ENCODE data around the gene DPP6. TPM values are rescaled to one million over a fixed set of nuclear protein-coding genes. Genes with fewer than 3 reads are reported as not detected.

The DPP6 gene
- total and polyA plus RNA-seq, 2 donors (not counting 1 experiment from before 2014, with no cell fraction given), result not detected

- Histone ChIP-seq H3K27me3 (replicated peaks in 1 of 4; ENCODE audit: control extremely low read depth in 1 of 4, control insufficient read depth in 3 of 4, insufficient read depth in 4 of 4, low read length in 3 of 4) (no peaks in the 10 kb centered on the region), H3K4me3 (ENCODE audit: control extremely low read depth in 1 of 5, extremely low read depth in 1 of 5, insufficient read depth in 1 of 5, low read depth in 2 of 5, low read length in 4 of 5) (no peak overlapping the region), H3K36me3 (replicated peaks in 1 of 2; ENCODE audit: control extremely low read depth in 1 of 2, control insufficient read depth in 1 of 2, extremely low read depth in 1 of 2, insufficient read depth in 2 of 2, low read length in 1 of 2) (no peaks in the 10 kb centered on the region), H4K20me1 (ENCODE audit: control insufficient read depth, insufficient read depth, low read length, poor library complexity, severe bottlenecking) (no peaks in the 10 kb centered on the region), H3K9ac (ENCODE audit: low read length) (no peak overlapping the region), H3K4me1 (ENCODE audit: control insufficient read depth in 2 of 2, insufficient read depth in 2 of 2, low read length in 2 of 2) (no peaks in the 10 kb centered on the region), H3K27ac (ENCODE audit: low read length in 2 of 2) (no peak overlapping the region), H2AFZ (ENCODE audit: insufficient read depth, low read depth, low read length, poor library complexity, severe bottlenecking) (no peak overlapping the region), H3K9me3 (ENCODE audit: control extremely low read depth in 1 of 3, control insufficient read depth in 2 of 3, insufficient read depth in 1 of 3, low read length in 2 of 3) (peaks cover 0 to 25% (median 0%) of the 10 kb centered on the region in 3 donors), H3K79me2 (ENCODE audit: control insufficient read depth, insufficient read depth, low read length) (no peaks in the 10 kb centered on the region), H3K4me2 (replicated peaks; ENCODE audit: low read depth, low read length, poor library complexity, severe bottlenecking) (no peak overlapping the region)
- ChIA-PET CTCF (no interaction called here), POLR2A (no interaction called here)
- peaks cover 8% of the 10 kb centered on the region for H3K9me3 Mint-ChIP-seq (ENCODE audit: insufficient read depth)
- ATAC-seq (ENCODE audit: low read depth), result no peak
- intact Hi-C loops (cut with micrococcal nuclease), result no loop called here
- no peak overlapping the region for H3K27ac Mint-ChIP-seq
- DNase-seq, result no peak
- 55% methylated on average over 8 of the region's 20 CpGs for WGBS (ENCODE audit: insufficient coverage)
- H3K4me1 Mint-ChIP-seq, result no peaks in the 10 kb centered on the region
- H3K27me3 Mint-ChIP-seq, result no peaks in the 10 kb centered on the region
- no peak for TF ChIP-seq EZH2 (IDR thresholded peaks at IDR 0.05; ENCODE audit: borderline replicate concordance, insufficient read depth, low read depth, low read length, poor library complexity, severe bottlenecking)
- TF ChIP-seq CTCF (IDR thresholded peaks at IDR 0.05), result no peak
- no peak overlapping the region for H3K4me3 Mint-ChIP-seq
Observed at GRCh38 chr7:154584352-154585252, 532.4 kb downstream of the DPP6 start.

- Mint-ChIP-seq H3K9me3 (ENCODE audit: insufficient read depth) (peaks cover 10% of the 10 kb centered on the region), H3K27me3 (no peaks in the 10 kb centered on the region), H3K27ac (no peak overlapping the region), H3K4me3 (no peak overlapping the region), H3K4me1 (no peaks in the 10 kb centered on the region)
- POLR2A ChIA-PET, result no interaction called here
- Histone ChIP-seq H3K9me3 (ENCODE audit: control extremely low read depth in 1 of 3, control insufficient read depth in 2 of 3, insufficient read depth in 1 of 3, low read length in 2 of 3) (peaks cover 0 to 29% (median 0%) of the 10 kb centered on the region in 3 donors), H3K4me1 (ENCODE audit: control insufficient read depth in 2 of 2, insufficient read depth in 2 of 2, low read length in 2 of 2) (no peaks in the 10 kb centered on the region), H3K4me3 (ENCODE audit: control extremely low read depth in 1 of 5, extremely low read depth in 1 of 5, insufficient read depth in 1 of 5, low read depth in 2 of 5, low read length in 4 of 5) (no peak overlapping the region), H3K27ac (ENCODE audit: low read length in 2 of 2) (no peak overlapping the region), H3K27me3 (replicated peaks in 1 of 4; ENCODE audit: control extremely low read depth in 1 of 4, control insufficient read depth in 3 of 4, insufficient read depth in 4 of 4, low read length in 3 of 4) (no peaks in the 10 kb centered on the region), H2AFZ (ENCODE audit: insufficient read depth, low read depth, low read length, poor library complexity, severe bottlenecking) (no peak overlapping the region), H3K36me3 (replicated peaks in 1 of 2; ENCODE audit: control extremely low read depth in 1 of 2, control insufficient read depth in 1 of 2, extremely low read depth in 1 of 2, insufficient read depth in 2 of 2, low read length in 1 of 2) (no peaks in the 10 kb centered on the region), H4K20me1 (ENCODE audit: control insufficient read depth, insufficient read depth, low read length, poor library complexity, severe bottlenecking) (no peaks in the 10 kb centered on the region), H3K4me2 (replicated peaks; ENCODE audit: low read depth, low read length, poor library complexity, severe bottlenecking) (no peak overlapping the region), H3K79me2 (ENCODE audit: control insufficient read depth, insufficient read depth, low read length) (no peaks in the 10 kb centered on the region), H3K9ac (ENCODE audit: low read length) (no peak overlapping the region)
- CTCF ChIA-PET, result no interaction called here
- WGBS (ENCODE audit: insufficient coverage), result 79% methylated on average over 8 of the region's 9 CpGs
- intact Hi-C loops (cut with micrococcal nuclease), result no loop called here
- DNase-seq, result no peak
- no peak for ATAC-seq (ENCODE audit: low read depth)
- no peak for TF ChIP-seq CTCF (IDR thresholded peaks at IDR 0.05)
- TF ChIP-seq EZH2 (IDR thresholded peaks at IDR 0.05; ENCODE audit: borderline replicate concordance, insufficient read depth, low read depth, low read length, poor library complexity, severe bottlenecking), result no peak
Observed at GRCh38 chr7:154587792-154588191, 535.6 kb downstream of the DPP6 start.

Data from B cell (primary cell).